Caco-2 (cell line): ENCODE measurements around the gene DIAPH2. TPM values are rescaled to one million over a fixed set of nuclear protein-coding genes. Genes with fewer than 3 reads are reported as not detected.

Experiments
- BruUV-seq: library from RNA; stranded (reverse); fragments of 400-500 nt; replicated peaks from 2 replicates; lab custom pipeline; 2021; lab: Mats Ljungman, UMichigan
- CTCF ChIA-PET: fragments of 300-600 bp; sonication (Branson Sonifier 250); formaldehyde crosslinking; loops from one replicate; lab custom pipeline; 2022; ENCODE audit warnings: antibody characterized with exemption; lab: Charles Lee
- POLR2A ChIA-PET: fragments of 300-600 bp; sonication (Branson Sonifier 250); formaldehyde crosslinking; loops from one replicate; lab custom pipeline; 2022; ENCODE audit warnings: antibody characterized with exemption; lab: Charles Lee
- DNase-seq, 2 experiments: peaks; one replicate each; pipeline versions ENCODE4 v3.0.0 to v3.0.0-alpha.2; 2020 to 2022
- H3K27me3 ChIP-seq: replicated peaks from 2 replicates; pipeline ENCODE4 v1.6.0; 2011; ENCODE audit warnings: low read length; ENCODE audit not compliant: control insufficient read depth, insufficient read depth
- H3K36me3 ChIP-seq: 2 replicates; pipeline ENCODE4 v1.5.1; 2011; ENCODE audit warnings: low read length; ENCODE audit not compliant: control insufficient read depth, insufficient read depth
- H3K4me1 ChIP-seq: fragments of 250-450 bp; sonication (Bioruptor Pico); 2 replicates; pipeline ENCODE4 v1.5.1; 2020; ENCODE audit warnings: mild to moderate bottlenecking
- H3K4me3 ChIP-seq: 2 replicates; pipeline ENCODE4 v1.5.1; 2011; ENCODE audit warnings: low read depth, mild to moderate bottlenecking, control low read depth, low read length
- H3K9me3 ChIP-seq: fragments of 250-450 bp; sonication (Bioruptor Pico); 2 replicates; pipeline ENCODE4 v1.5.1; 2020; ENCODE audit warnings: mild to moderate bottlenecking, moderate library complexity
- H3K27ac Mint-ChIP-seq: one replicate; pipeline ENCODE4 v1.8.0; 2022; ENCODE audit warnings: mixed read lengths; ENCODE audit not compliant: unreplicated experiment
- H3K27me3 Mint-ChIP-seq: one replicate; pipeline ENCODE4 v1.8.0; 2022; ENCODE audit warnings: mixed read lengths; ENCODE audit not compliant: insufficient read depth, unreplicated experiment
- H3K36me3 Mint-ChIP-seq: one replicate; pipeline ENCODE4 v1.8.0; 2022; ENCODE audit warnings: mild to moderate bottlenecking, mixed read lengths; ENCODE audit not compliant: insufficient read depth, unreplicated experiment
- H3K4me1 Mint-ChIP-seq: one replicate; pipeline ENCODE4 v1.8.0; 2022; ENCODE audit warnings: low read depth, mixed read lengths; ENCODE audit not compliant: unreplicated experiment
- H3K4me3 Mint-ChIP-seq: one replicate; pipeline ENCODE4 v1.8.0; 2022; ENCODE audit warnings: mild to moderate bottlenecking, moderate library complexity, mixed read lengths; ENCODE audit not compliant: unreplicated experiment
- H3K9me3 Mint-ChIP-seq: one replicate; pipeline ENCODE4 v1.8.0; 2022; ENCODE audit warnings: mixed read lengths; ENCODE audit not compliant: unreplicated experiment
- CTCF ChIP-seq, 2 experiments: fragments of 200-600 bp in 1 of 2; IDR thresholded peaks; 1 replicate in 1 of 2; 2 replicates in 1 of 2; pipeline versions ENCODE4 v1.5.1 to v1.8.0; 2011 to 2022; ENCODE audit warnings: antibody characterized with exemption in 1 of 2, control low read depth in 1 of 2, inconsistent platforms in 1 of 2, low read depth in 1 of 2, low read length in 1 of 2, mild to moderate bottlenecking in 1 of 2, moderate library complexity in 1 of 2; ENCODE audit not compliant: insufficient read depth in 1 of 2, severe bottlenecking in 1 of 2, unreplicated experiment in 1 of 2
- intact Hi-C: fragments of 100-400 bp; cut with micrococcal nuclease; formaldehyde crosslinking; loops from one replicate; pipeline ENCODE4 v1.10.0; 2022; ENCODE audit not compliant: unreplicated experiment
- total RNA-seq: library from RNA; stranded (reverse); gene quantifications from 2 replicates; pipeline ENCODE4 v1.2.3, GENCODE V29; 2022

DIAPH2 gene
- total RNA-seq, 1 experiment from 2014 or later, result 16.1 TPM

DNA sequence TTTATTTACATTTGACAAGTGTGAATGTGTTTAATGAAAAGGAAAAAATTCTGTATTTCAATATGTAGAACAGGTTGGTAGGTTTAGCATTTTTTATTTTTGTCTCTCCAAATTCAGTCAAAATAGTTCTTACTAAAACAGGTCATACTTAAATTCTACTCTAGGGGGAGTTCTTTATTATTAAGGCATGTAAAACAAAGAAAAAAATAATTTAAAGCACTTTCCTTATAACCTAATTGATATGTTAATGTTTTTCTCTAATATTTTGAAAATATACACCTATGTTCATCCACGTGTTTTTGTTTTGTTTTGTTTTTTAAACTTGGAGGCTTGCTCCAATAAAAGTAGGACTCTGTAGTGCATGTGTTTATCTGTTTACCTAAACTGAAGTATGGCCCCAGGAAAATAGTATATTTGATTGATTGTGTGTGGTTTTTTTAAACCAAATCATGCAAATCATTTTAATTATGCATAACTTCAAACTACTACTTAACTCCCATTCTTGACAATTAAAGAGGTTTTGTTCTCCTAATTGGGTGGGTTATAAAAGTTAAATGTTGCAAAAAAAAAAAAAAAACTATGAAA lies 761.7 kb downstream of the DIAPH2 start:
- BruUV-seq, result no TSS peak
- Mint-ChIP-seq H3K27ac (no peak overlapping the region), H3K36me3 (no peaks in the 10 kb centered on the region), H3K27me3 (no peaks in the 10 kb centered on the region), H3K4me3 (no peak overlapping the region), H3K9me3 (no peaks in the 10 kb centered on the region), H3K4me1 (peaks cover 6% of the 10 kb centered on the region)
- H3K4me3 ChIP-seq, result no peak overlapping the region
- ChIA-PET POLR2A (no interaction called here), CTCF (interaction anchor here (0.7 kb wide), 1 partner anchor 98 kb away, joined by 3 read pairs; no protein-coding TSS in a partner anchor)
- no peaks in the 10 kb centered on the region for H3K27me3 ChIP-seq
- H3K36me3 ChIP-seq, result no peaks in the 10 kb centered on the region
- intact Hi-C loops, result no loop called here
- TF ChIP-seq CTCF (IDR thresholded peaks at IDR 0.05; ENCODE audit: insufficient read depth in 1 of 2, low read depth in 1 of 2, low read length in 1 of 2, severe bottlenecking in 1 of 2, unreplicated experiment in 1 of 2), result no peak
- no peak for DNase-seq
- no peaks in the 10 kb centered on the region for H3K9me3 ChIP-seq
- no peaks in the 10 kb centered on the region for H3K4me1 ChIP-seq

DNA sequence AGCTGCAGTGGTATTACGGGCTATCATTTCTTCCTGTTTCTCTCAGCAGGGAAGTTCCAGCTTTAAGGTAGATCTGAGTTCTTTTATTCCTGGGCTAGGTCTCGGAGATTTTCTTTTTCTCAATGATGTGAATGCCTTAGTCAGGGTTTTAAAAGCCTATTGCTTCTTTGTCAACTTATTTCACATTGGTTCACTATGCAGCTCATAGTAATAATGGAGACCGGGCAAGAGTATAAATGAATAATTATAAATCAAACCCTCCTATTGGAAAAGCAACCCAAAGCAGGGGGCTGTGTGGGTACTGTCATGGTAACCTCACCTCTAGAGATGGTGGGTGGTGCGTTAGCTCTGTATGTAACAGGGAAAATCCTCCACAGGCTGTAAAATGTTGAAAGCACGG lies 762.7 kb downstream of the DIAPH2 start:
- no peak for DNase-seq
- Mint-ChIP-seq H3K4me3 (no peak overlapping the region), H3K36me3 (no peaks in the 10 kb centered on the region), H3K9me3 (no peaks in the 10 kb centered on the region), H3K27ac (no peak overlapping the region), H3K4me1 (peaks cover 6% of the 10 kb centered on the region), H3K27me3 (no peaks in the 10 kb centered on the region)
- BruUV-seq, result no TSS peak
- no peak for TF ChIP-seq CTCF (IDR thresholded peaks at IDR 0.05; ENCODE audit: insufficient read depth in 1 of 2, low read depth in 1 of 2, low read length in 1 of 2, severe bottlenecking in 1 of 2, unreplicated experiment in 1 of 2)
- Histone ChIP-seq H3K4me1 (no peaks in the 10 kb centered on the region), H3K27me3 (no peaks in the 10 kb centered on the region), H3K4me3 (no peak overlapping the region), H3K9me3 (no peaks in the 10 kb centered on the region), H3K36me3 (no peaks in the 10 kb centered on the region)
- POLR2A ChIA-PET, result no interaction called here
- intact Hi-C loops, result no loop called here
- CTCF ChIA-PET, result interaction anchor here (0.7 kb wide), 1 partner anchor 99 kb away, joined by 3 read pairs; no protein-coding TSS in a partner anchor

DNA sequence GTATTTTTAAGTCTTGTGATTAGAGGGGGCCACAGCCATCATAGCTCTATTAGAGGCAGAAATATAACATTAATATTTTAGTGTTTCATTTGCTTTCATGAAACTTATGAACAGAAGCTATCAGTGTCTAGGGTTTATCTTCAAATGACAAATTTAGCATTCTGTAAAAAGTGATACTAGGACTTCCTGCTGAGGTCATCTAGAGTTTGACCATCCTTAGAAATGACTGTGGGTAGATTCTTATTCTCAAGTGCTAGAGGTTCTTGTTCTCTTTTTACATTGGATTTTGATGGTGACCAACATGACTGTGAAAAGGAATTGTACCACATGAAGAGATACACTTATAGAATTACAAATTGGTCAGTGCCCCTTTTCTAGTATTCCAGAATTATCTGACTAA lies 767.6 kb downstream of the DIAPH2 start:
- no peaks in the 10 kb centered on the region for H3K36me3 Mint-ChIP-seq
- no TSS peak for BruUV-seq

More for the DNA sequence above, 767.6 kb downstream of the DIAPH2 start:
- no peak for TF ChIP-seq CTCF (IDR thresholded peaks at IDR 0.05; ENCODE audit: insufficient read depth in 1 of 2, low read depth in 1 of 2, low read length in 1 of 2, severe bottlenecking in 1 of 2, unreplicated experiment in 1 of 2)
- no peaks in the 10 kb centered on the region for H3K4me1 Mint-ChIP-seq
- intact Hi-C loops, result no loop called here
- no peaks in the 10 kb centered on the region for H3K36me3 ChIP-seq
- ChIA-PET POLR2A (no interaction called here), CTCF (interaction anchor here (0.6 kb wide), 1 partner anchor 775 kb away, joined by 7 read pairs; no protein-coding TSS in a partner anchor)
- no peak overlapping the region for H3K4me3 ChIP-seq
- H3K27ac Mint-ChIP-seq, result no peak overlapping the region
- DNase-seq, result no peak
- H3K27me3 ChIP-seq, result no peaks in the 10 kb centered on the region
- no peak overlapping the region for H3K4me3 Mint-ChIP-seq
- H3K4me1 ChIP-seq, result no peaks in the 10 kb centered on the region
- H3K27me3 Mint-ChIP-seq, result no peaks in the 10 kb centered on the region
- H3K9me3 ChIP-seq, result no peaks in the 10 kb centered on the region
- H3K9me3 Mint-ChIP-seq, result no peaks in the 10 kb centered on the region
